Upper lobe of right lung (tissue), 1 donor: ENCODE data around the gene NOD1. TPM values are rescaled to one million over a fixed set of nuclear protein-coding genes. Genes with fewer than 3 reads are reported as not detected.
"Not testable (repeated sequence)": the region's sequence is repeated elsewhere in the genome, so short reads cannot be mapped to it uniquely, and the experiment has no call there.

ENCODE experiments used
- ATAC-seq: fragments of 200-7000 bp; cut with Tn5 transposase; one replicate; pipeline ENCODE4 v1.9.1; 2020; ENCODE audit warnings: mild to moderate bottlenecking, moderate library complexity
- DNase-seq: peaks from one replicate; pipeline ENCODE4 v3.0.0-alpha.2; 2020
- H3K27ac ChIP-seq: fragments of 200-600 bp; one replicate; pipeline ENCODE4 v1.8.0; 2022
- H3K27me3 ChIP-seq: fragments of 200-600 bp; one replicate; pipeline ENCODE4 v1.8.0; 2022; ENCODE audit warnings: mild to moderate bottlenecking
- H3K36me3 ChIP-seq: fragments of 200-600 bp; one replicate; pipeline ENCODE4 v1.8.0; 2022
- H3K4me1 ChIP-seq: fragments of 200-600 bp; one replicate; pipeline ENCODE4 v1.8.0; 2022
- H3K4me3 ChIP-seq: fragments of 200-600 bp; one replicate; pipeline ENCODE4 v1.8.0; 2022; ENCODE audit warnings: mild to moderate bottlenecking
- H3K9me3 ChIP-seq: fragments of 200-600 bp; one replicate; pipeline ENCODE4 v1.8.0; 2022
- CTCF ChIP-seq: fragments of 200-600 bp; IDR thresholded peaks from one replicate; pipeline ENCODE4 v1.8.0; 2022; ENCODE audit warnings: antibody characterized with exemption
- intact Hi-C: fragments of 100-400 bp; cut with DNase I; formaldehyde crosslinking; loops from one replicate; pipeline ENCODE4 v1.11.0; 2022
- total RNA-seq: library from RNA; stranded (reverse); fragmentation: NEBNext Ultra II Directional; extraction: Animal tissue kit (Norgen Biotek cat#: 25700); gene quantifications from one replicate; pipeline ENCODE4 v1.2.1, GENCODE V29; 2021
- donor health status: DM: no; HTN: yes; CAD: no; lungs with severe emphysema.

NOD1 gene
- total RNA-seq, 1 donor from 2014 or later: 43.5 TPM

GRCh38 chr7:30391806-30392205, 86.8 kb downstream of the NOD1 start:
- Histone ChIP-seq H3K4me3 (no peak overlapping the region), H3K27me3 (no peaks in the 10 kb centered on the region), H3K27ac (no peak overlapping the region), H3K36me3 (no peaks in the 10 kb centered on the region), H3K9me3 (no peaks in the 10 kb centered on the region), H3K4me1 (no peaks in the 10 kb centered on the region)
- DNase-seq: no peak
- intact Hi-C loops: no loop called here
- TF ChIP-seq CTCF: no peak
- no peak for ATAC-seq

- H3K27ac ChIP-seq: no peak overlapping the region
- H3K27me3 ChIP-seq: no peaks in the 10 kb centered on the region
- H3K4me3 ChIP-seq: no peak overlapping the region
- intact Hi-C loops: no loop called here
- DNase-seq (no peak), ATAC-seq (no peak)
- no peaks in the 10 kb centered on the region for H3K4me1 ChIP-seq
- TF ChIP-seq CTCF: no peak
- H3K9me3 ChIP-seq: no peaks in the 10 kb centered on the region
- no peaks in the 10 kb centered on the region for H3K36me3 ChIP-seq
Measured at GRCh38 chr7:30390736-30391636, 87.6 kb downstream of the NOD1 start.

GRCh38 chr7:30389791-30390190, 88.8 kb downstream of the NOD1 start:
- H3K4me3 ChIP-seq: no peak overlapping the region
- H3K36me3 ChIP-seq: no peaks in the 10 kb centered on the region
- ATAC-seq (peak; percentile 49), DNase-seq (no peak)
- H3K9me3 ChIP-seq: no peaks in the 10 kb centered on the region
- no peak for TF ChIP-seq CTCF
- intact Hi-C loops: no loop called here
- H3K27me3 ChIP-seq: no peaks in the 10 kb centered on the region
- H3K4me1 ChIP-seq: no peaks in the 10 kb centered on the region
- no peak overlapping the region for H3K27ac ChIP-seq

- no peaks in the 10 kb centered on the region for H3K36me3 ChIP-seq
- ATAC-seq: no peak
- DNase-seq: no peak
- intact Hi-C loops: no loop called here
- TF ChIP-seq CTCF: no peak
- no peaks in the 10 kb centered on the region for H3K4me1 ChIP-seq
- H3K9me3 ChIP-seq: no peaks in the 10 kb centered on the region
- H3K27ac ChIP-seq: no peak overlapping the region
- no peak overlapping the region for H3K4me3 ChIP-seq
- H3K27me3 ChIP-seq: no peaks in the 10 kb centered on the region
Measured at GRCh38 chr7:30382607-30383006, 96.0 kb downstream of the NOD1 start.

GRCh38 chr7:30380824-30381223, 97.8 kb downstream of the NOD1 start:
- H3K4me3 ChIP-seq, DNase-seq, H3K36me3 ChIP-seq, intact Hi-C loops, H3K27me3 ChIP-seq, ATAC-seq, H3K9me3 ChIP-seq, H3K4me1 ChIP-seq, H3K27ac ChIP-seq: not testable (repeated sequence)

- no peak for DNase-seq
- intact Hi-C loops: no loop called here
Measured at GRCh38 chr7:30380294-30380693, 98.3 kb downstream of the NOD1 start.

More at GRCh38 chr7:30380294-30380693, 98.3 kb downstream of the NOD1 start:
- no peaks in the 10 kb centered on the region for H3K4me1 ChIP-seq
- no peak overlapping the region for H3K27ac ChIP-seq
- no peak for ATAC-seq
- no peak for TF ChIP-seq CTCF
- H3K4me3 ChIP-seq: no peak overlapping the region
- H3K9me3 ChIP-seq: no peaks in the 10 kb centered on the region
- H3K27me3 ChIP-seq: no peaks in the 10 kb centered on the region
- H3K36me3 ChIP-seq: no peaks in the 10 kb centered on the region
